GM23338 (cell line): Measurements from ENCODE around the gene TMEM150A. TPM values are rescaled to one million over a fixed set of nuclear protein-coding genes. Genes with fewer than 3 reads are reported as not detected.

Experiments
- ATAC-seq: fragments of 200-7000 bp; cut with Tn5 transposase; 3 replicates; pipeline ENCODE4 v1.9.1; 2020
- DNase-seq: peaks from one replicate; pipeline ENCODE4 v3.0.0-alpha.2; 2015; ENCODE audit warnings: low spot score
- H2AFZ ChIP-seq: fragments of 200-600 bp; sonication (generic); 2 replicates; pipeline ENCODE4 v1.8.0; 2016; ENCODE audit warnings: antibody characterized with exemption, mild to moderate bottlenecking, moderate library complexity
- H3F3A ChIP-seq: fragments of 200-600 bp; sonication (generic); replicated peaks from 2 replicates; pipeline ENCODE4 v1.8.0; 2017; ENCODE audit warnings: antibody characterized with exemption, mixed run types, low read depth
- H3K27ac ChIP-seq: fragments of 200-600 bp; sonication (generic); 2 replicates; pipeline ENCODE4 v1.6.1; 2016; ENCODE audit warnings: low read depth
- H3K27me3 ChIP-seq: fragments of 200-600 bp; sonication (generic); 2 replicates; pipeline ENCODE4 v1.8.0; 2016; ENCODE audit warnings: mild to moderate bottlenecking, mixed run types, moderate library complexity; ENCODE audit not compliant: insufficient read depth
- H3K36me3 ChIP-seq: fragments of 200-600 bp; sonication (generic); 2 replicates; pipeline ENCODE4 v1.8.0; 2016; ENCODE audit warnings: mild to moderate bottlenecking; ENCODE audit not compliant: insufficient read depth
- H3K4me1 ChIP-seq: fragments of 200-600 bp; sonication (generic); 2 replicates; pipeline ENCODE4 v1.8.0; 2016; ENCODE audit warnings: mild to moderate bottlenecking, moderate library complexity; ENCODE audit not compliant: insufficient read depth
- H3K4me2 ChIP-seq: fragments of 200-600 bp; sonication (generic); 2 replicates; pipeline ENCODE4 v1.7.1; 2017; ENCODE audit warnings: mixed run types
- H3K4me3 ChIP-seq: fragments of 200-600 bp; sonication (generic); 2 replicates; pipeline ENCODE4 v1.6.1; 2016; ENCODE audit warnings: mixed run types
- H3K79me2 ChIP-seq: fragments of 200-600 bp; sonication (generic); replicated peaks from 2 replicates; pipeline ENCODE4 v1.8.0; 2017; ENCODE audit warnings: mild to moderate bottlenecking; ENCODE audit not compliant: insufficient read depth
- H3K9me2 ChIP-seq: fragments of 200-600 bp; sonication (generic); 2 replicates; pipeline ENCODE4 v1.8.0; 2017; ENCODE audit not compliant: insufficient read depth
- H4K20me1 ChIP-seq: fragments of 200-600 bp; sonication (generic); replicated peaks from 2 replicates; pipeline ENCODE4 v1.8.0; 2017; ENCODE audit warnings: mild to moderate bottlenecking; ENCODE audit not compliant: insufficient read depth
- H3K27ac Mint-ChIP-seq: 2 replicates; pipeline ENCODE4 v1.8.0; 2020; ENCODE audit warnings: inconsistent platforms, mild to moderate bottlenecking, moderate library complexity, mixed read lengths
- H3K27me3 Mint-ChIP-seq: 3 replicates; pipeline ENCODE4 v1.8.0; 2022; ENCODE audit warnings: low read depth, mild to moderate bottlenecking, moderate library complexity, mixed read lengths, inconsistent platforms; ENCODE audit not compliant: insufficient read depth, poor library complexity
- H3K36me3 Mint-ChIP-seq: 3 replicates; pipeline ENCODE4 v1.8.0; 2021; ENCODE audit warnings: low read depth, mild to moderate bottlenecking, inconsistent platforms, moderate library complexity, mixed read lengths
- H3K4me1 Mint-ChIP-seq: 3 replicates; pipeline ENCODE4 v1.8.0; 2020; ENCODE audit warnings: mild to moderate bottlenecking, inconsistent platforms, mixed read lengths
- H3K4me3 Mint-ChIP-seq: 3 replicates; pipeline ENCODE4 v1.8.0; 2021; ENCODE audit warnings: moderate library complexity, mild to moderate bottlenecking, inconsistent platforms, mixed read lengths
- H3K9me3 Mint-ChIP-seq: 3 replicates; pipeline ENCODE4 v1.8.0; 2020; ENCODE audit warnings: moderate library complexity, mild to moderate bottlenecking, inconsistent platforms, mixed read lengths
- CREB1 ChIP-seq: fragments of 250-450 bp; sonication (Bioruptor Pico); IDR thresholded peaks from 2 replicates; pipeline ENCODE4 v1.5.0; 2020; ENCODE audit warnings: low read depth, mild to moderate bottlenecking, moderate library complexity
- CTCF ChIP-seq, 2 experiments: fragments of 200-600 bp in 1 of 2; sonication (generic) in 1 of 2; conservative IDR thresholded peaks; 2 replicates each; pipeline versions ENCODE4 v1.5.1 to v1.6.1; 2016 to 2017; ENCODE audit warnings: antibody characterized with exemption in 2 of 2, low read depth in 2 of 2, mild to moderate bottlenecking in 2 of 2, moderate library complexity in 1 of 2
- ETS1 ChIP-seq: IDR thresholded peaks from 2 replicates; pipeline ENCODE4 v1.6.1; 2016; ENCODE audit warnings: antibody characterized with exemption
- EZH2 ChIP-seq: fragments of 200-600 bp; sonication (generic); IDR thresholded peaks from one replicate; pipeline ENCODE4 v1.8.0; 2017; ENCODE audit warnings: antibody characterized with exemption, mild to moderate bottlenecking, low read depth; ENCODE audit not compliant: unreplicated experiment
- EZH2phosphoT487 ChIP-seq: fragments of 200-600 bp; sonication (generic); IDR thresholded peaks from one replicate; pipeline ENCODE4 v1.8.1; 2018; ENCODE audit warnings: antibody characterized with exemption; ENCODE audit not compliant: unreplicated experiment
- JUNB ChIP-seq: IDR thresholded peaks from one replicate; pipeline ENCODE4 v1.6.1; 2016; ENCODE audit warnings: antibody characterized with exemption; ENCODE audit not compliant: unreplicated experiment
- NANOG ChIP-seq: IDR thresholded peaks from 2 replicates; pipeline ENCODE4 v1.6.1; 2016; ENCODE audit warnings: antibody characterized with exemption, borderline replicate concordance
- POLR2AphosphoS5 ChIP-seq: IDR thresholded peaks from 2 replicates; pipeline ENCODE4 v1.6.1; 2016; ENCODE audit warnings: antibody characterized with exemption, low read depth
- REST ChIP-seq: IDR thresholded peaks from one replicate; pipeline ENCODE4 v1.6.1; 2018; ENCODE audit warnings: antibody characterized with exemption; ENCODE audit not compliant: unreplicated experiment
- STAT1 ChIP-seq: IDR thresholded peaks from one replicate; pipeline ENCODE4 v1.6.1; 2016; ENCODE audit warnings: antibody characterized with exemption; ENCODE audit not compliant: unreplicated experiment
- ZNF114 ChIP-seq: fragments of 250-450 bp; sonication (Bioruptor Pico); IDR thresholded peaks from 2 replicates; pipeline ENCODE4 v1.5.0; 2020; ENCODE audit warnings: mild to moderate bottlenecking, moderate library complexity
- ZNF331 ChIP-seq: fragments of 250-450 bp; sonication (Bioruptor Pico); IDR thresholded peaks from 2 replicates; pipeline ENCODE4 v1.5.0; 2020; ENCODE audit warnings: low read depth, mild to moderate bottlenecking, moderate library complexity
- ZNF462 ChIP-seq: fragments of 250-450 bp; sonication (Bioruptor Pico); IDR thresholded peaks from 2 replicates; pipeline ENCODE4 v1.5.0; 2020; ENCODE audit warnings: mild to moderate bottlenecking, moderate library complexity
- polyA plus RNA-seq: library from polyadenylated mRNA; unstranded; fragments of >200 nt; fragmentation: Nextera tagmentation; extraction: Ambion mirVana; gene quantifications from 2 replicates; pipeline ENCODE4 v1.2.1, GENCODE V29; 2016
- total RNA-seq: library from RNA; depleted of rRNA; stranded (reverse); fragments of >200 nt; shearing (Covaris generic); gene quantifications from 2 replicates; pipeline ENCODE4 v1.2.3, GENCODE V29; 2014

The TMEM150A gene
- total and polyA plus RNA-seq, 2 experiments from 2014 or later: 16.4 to 27.9 TPM

GRCh38 chr2:85594715-85595300, 7.7 kb downstream of the TMEM150A start:
- Histone ChIP-seq H3K79me2 (peaks cover 14% of the 10 kb centered on the region), H3K4me1 (peaks cover 6% of the 10 kb centered on the region), H3K27ac (peak overlapping the region; percentile 75; the same call in 1 of the 2 replicates), H3K4me3 (peak overlapping the region; percentile 74), H3K36me3 (no peaks in the 10 kb centered on the region; the same call in 1 of the 2 replicates), H2AFZ (peak overlapping the region; percentile 11; the same call in 1 of the 2 replicates), H3F3A (no peaks in the 10 kb centered on the region), H3K9me2 (no peaks in the 10 kb centered on the region), H4K20me1 (0 out of 2 replicates have a peak, but pooled peaks cover 5% of the 10 kb centered on the region), H3K27me3 (no peaks in the 10 kb centered on the region), H3K4me2 (peak overlapping the region; percentile 86)
- peaks cover 8% of the 10 kb centered on the region; the same call in 2 of the 3 replicates for H3K4me1 Mint-ChIP-seq
- H3K36me3 Mint-ChIP-seq: peaks cover 7% of the 10 kb centered on the region; the same call in 1 of the 3 replicates
- peak overlapping the region; percentile 96 for H3K27ac Mint-ChIP-seq
- ATAC-seq: no peak; the same call in 2 of the 3 replicates
- peak overlapping the region; percentile 92 for H3K4me3 Mint-ChIP-seq
- TF ChIP-seq STAT1 (no peak), CTCF (conservative IDR thresholded peaks at IDR 0.05; ENCODE audit: low read depth in 2 of 2) (no peak), ZNF331 (CRISPR knock-in tag) (no peak), NANOG (no peak), ZNF462 (CRISPR knock-in tag) (no peak), EZH2phosphoT487 (no peak), ETS1 (no peak), POLR2AphosphoS5 (no peak), REST (no peak), JUNB (no peak), ZNF114 (CRISPR knock-in tag) (no peak), CREB1 (CRISPR knock-in tag) (no peak), EZH2 (no peak)
- peaks cover 15% of the 10 kb centered on the region for H3K27me3 Mint-ChIP-seq
- DNase-seq: no peak
- no peaks in the 10 kb centered on the region for H3K9me3 Mint-ChIP-seq
